Neuronal stem cell (in vitro differentiated cells): ENCODE data around the gene CAPRIN2.

Source experiments
- DNase-seq: peaks from one replicate; pipeline ENCODE4 v3.0.0-alpha.2; 2013; ENCODE audit warnings: low spot score
- H2AFZ ChIP-seq: one replicate; pipeline ENCODE4 v1.6.1; 2013; ENCODE audit warnings: mild to moderate bottlenecking, low read length, inconsistent platforms
- H2AK5ac ChIP-seq: 2 replicates; pipeline ENCODE4 v1.6.1; 2013; ENCODE audit warnings: low read depth, mild to moderate bottlenecking, inconsistent platforms, low read length, moderate library complexity, mixed read lengths
- H2BK120ac ChIP-seq: 2 replicates; pipeline ENCODE4 v1.6.1; 2013; ENCODE audit warnings: low read depth, mild to moderate bottlenecking, inconsistent platforms, low read length, moderate library complexity, mixed read lengths
- H2BK12ac ChIP-seq: one replicate; pipeline ENCODE4 v1.6.1; 2013; ENCODE audit warnings: low read length, inconsistent platforms
- H2BK15ac ChIP-seq: 2 replicates; pipeline ENCODE4 v1.6.1; 2013; ENCODE audit warnings: mild to moderate bottlenecking, low read length, inconsistent platforms, mixed read lengths
- H2BK5ac ChIP-seq: one replicate; pipeline ENCODE4 v1.6.1; 2013; ENCODE audit warnings: inconsistent platforms, mild to moderate bottlenecking, low read length, moderate library complexity
- H3K14ac ChIP-seq: one replicate; pipeline ENCODE4 v1.6.1; 2013; ENCODE audit warnings: low read length, inconsistent platforms
- H3K18ac ChIP-seq: 2 replicates; pipeline ENCODE4 v1.6.1; 2013; ENCODE audit warnings: low read length, inconsistent platforms
- H3K23ac ChIP-seq: 2 replicates; pipeline ENCODE4 v1.6.1; 2013; ENCODE audit warnings: low read depth, mild to moderate bottlenecking, mixed read lengths, low read length, inconsistent platforms; ENCODE audit not compliant: poor library complexity
- H3K27ac ChIP-seq: replicated peaks from 3 replicates; pipeline ENCODE4 v1.5.1; 2013; ENCODE audit warnings: low read length, inconsistent platforms
- H3K27me3 ChIP-seq, 3 experiments: 2 replicates each; pipeline ENCODE4 v1.6.1; 2013; ENCODE audit warnings: low read length in 3 of 3, mild to moderate bottlenecking in 2 of 3, inconsistent platforms in 1 of 3, low read depth in 1 of 3, mixed read lengths in 1 of 3, moderate library complexity in 1 of 3; ENCODE audit not compliant: control insufficient read depth in 3 of 3, insufficient read depth in 3 of 3
- H3K36me3 ChIP-seq, 2 donors: replicated peaks in 1 of 2; 2 replicates each; pipeline ENCODE4 v1.6.1; 2013; ENCODE audit warnings: low read length in 2 of 2; ENCODE audit not compliant: control insufficient read depth in 2 of 2, insufficient read depth in 2 of 2
- H3K4ac ChIP-seq: 2 replicates; pipeline ENCODE4 v1.6.1; 2013; ENCODE audit warnings: inconsistent platforms, mild to moderate bottlenecking, low read length, moderate library complexity
- H3K4me1 ChIP-seq, 2 donors: 1 replicate in 1 of 2; 2 replicates in 1 of 2; pipeline ENCODE4 v1.6.1; 2013; ENCODE audit warnings: low read length in 2 of 2, low read depth in 1 of 2; ENCODE audit not compliant: control insufficient read depth in 2 of 2, insufficient read depth in 1 of 2
- H3K4me2 ChIP-seq: one replicate; pipeline ENCODE4 v1.6.1; 2013; ENCODE audit warnings: mild to moderate bottlenecking, low read length, inconsistent platforms; ENCODE audit not compliant: insufficient read depth, poor library complexity, severe bottlenecking
- H3K4me3 ChIP-seq, 2 donors: 2 replicates each; pipeline ENCODE4 v1.5.1; 2013; ENCODE audit warnings: low read length in 2 of 2, mild to moderate bottlenecking in 2 of 2, inconsistent platforms in 1 of 2, moderate library complexity in 1 of 2
- H3K79me1 ChIP-seq: one replicate; pipeline ENCODE4 v1.6.1; 2013; ENCODE audit warnings: low read depth, mild to moderate bottlenecking, inconsistent platforms, low read length, moderate library complexity
- H3K9ac ChIP-seq: one replicate; pipeline ENCODE4 v1.6.1; 2013; ENCODE audit warnings: mild to moderate bottlenecking, low read depth, low read length, inconsistent platforms; ENCODE audit not compliant: poor library complexity
- H3K9me3 ChIP-seq, 2 donors: replicated peaks in 1 of 2; 2 replicates each; pipeline versions ENCODE3 to v1.6.1; 2013; ENCODE audit warnings: low read length in 2 of 2, mild to moderate bottlenecking in 2 of 2, inconsistent platforms in 1 of 2, low read depth in 1 of 2, mixed read lengths in 1 of 2, moderate library complexity in 1 of 2; ENCODE audit not compliant: control insufficient read depth in 2 of 2, insufficient read depth in 1 of 2
- H4K8ac ChIP-seq: one replicate; pipeline ENCODE4 v1.6.1; 2013; ENCODE audit warnings: low read depth, mild to moderate bottlenecking, inconsistent platforms, low read length, moderate library complexity
- H4K91ac ChIP-seq: one replicate; pipeline ENCODE4 v1.6.1; 2013; ENCODE audit warnings: low read length, low read depth, mild to moderate bottlenecking, inconsistent platforms; ENCODE audit not compliant: poor library complexity
- WGBS, 2 donors: extraction: QIAGEN DNeasy Blood & Tissue Kit; methylation state at CpG; one replicate each; pipeline ENCODE4 v1.1.7; 2013; ENCODE audit warnings: missing lambda C conversion rate in 2 of 2, mixed read lengths in 1 of 2; ENCODE audit not compliant: insufficient read length in 2 of 2, insufficient replicate concordance in 1 of 2; ENCODE audit errors: extremely low coverage in 2 of 2; 5-methylcytosine and 5-hydroxymethylcytosine counted together

Gene CAPRIN2

DNA sequence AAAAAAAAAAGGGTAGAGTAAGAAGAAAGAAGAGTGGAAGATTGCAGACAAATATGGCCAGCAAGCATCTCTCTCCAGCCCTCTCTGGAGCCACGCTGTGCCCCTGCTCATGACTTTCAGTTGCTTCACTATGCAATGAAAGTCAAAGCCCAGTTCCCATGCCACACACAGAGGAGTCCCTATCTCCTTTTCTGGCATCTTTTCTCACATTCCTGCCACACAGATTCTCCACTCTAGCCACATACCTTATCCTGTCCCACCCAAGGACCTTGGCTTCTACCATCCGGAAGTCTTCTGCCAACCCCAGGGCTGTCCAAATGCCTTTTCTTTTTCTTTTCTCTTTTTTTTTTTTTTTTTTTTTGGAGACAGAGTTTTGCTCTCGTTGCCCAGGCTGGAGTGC, 39.3 kb upstream of the CAPRIN2 start:
- no peak overlapping the region for H3K9ac ChIP-seq
- no peak overlapping the region for H2BK15ac ChIP-seq
- H4K91ac ChIP-seq: no peak overlapping the region
- no peak overlapping the region for H3K23ac ChIP-seq
- H2BK120ac ChIP-seq: no peak overlapping the region
- no peak overlapping the region for H2BK12ac ChIP-seq
- no peaks in the 10 kb centered on the region for H3K79me1 ChIP-seq
- no peak overlapping the region for H3K14ac ChIP-seq
- H3K27ac ChIP-seq: no peak overlapping the region
- DNase-seq: no peak
- H2AK5ac ChIP-seq: no peak overlapping the region
- no peak overlapping the region for H4K8ac ChIP-seq
- H3K18ac ChIP-seq: no peak overlapping the region
- no CpG with 5 or more reads among the region's 3 CpGs for WGBS, 2 donors
- H2BK5ac ChIP-seq: no peak overlapping the region
- H3K4me3 ChIP-seq: no peak overlapping the region
- H2AFZ ChIP-seq: no peak overlapping the region
- H3K4me2 ChIP-seq: no peak overlapping the region
- H3K4me1 ChIP-seq: peaks cover 6 to 15% of the 10 kb centered on the region in 2 donors
- H3K27me3 ChIP-seq: peaks cover 0 to 34% (median 8%) of the 10 kb centered on the region in 3 experiments
- no peaks in the 10 kb centered on the region for H3K36me3 ChIP-seq
- peaks cover 0 to 1% of the 10 kb centered on the region in 2 donors for H3K9me3 ChIP-seq
- no peak overlapping the region for H3K4ac ChIP-seq

GRCh38 chr12:30792648-30793499, 38.1 kb upstream of the CAPRIN2 start:
- H3K23ac ChIP-seq: no peak overlapping the region
- H3K4ac ChIP-seq: no peak overlapping the region
- H3K4me2 ChIP-seq: no peak overlapping the region
- H2BK120ac ChIP-seq: no peak overlapping the region
- no peak overlapping the region for H2BK15ac ChIP-seq
- H3K27me3 ChIP-seq: peaks cover 0 to 34% (median 8%) of the 10 kb centered on the region in 3 experiments
- no peak overlapping the region for H3K27ac ChIP-seq
- no CpG with 5 or more reads among the region's 4 CpGs for WGBS, 2 donors
- peaks cover 0 to 1% of the 10 kb centered on the region in 2 donors for H3K9me3 ChIP-seq
- H3K36me3 ChIP-seq: no peaks in the 10 kb centered on the region
- H3K14ac ChIP-seq: no peak overlapping the region
- no peak overlapping the region for H3K9ac ChIP-seq
- H2AK5ac ChIP-seq: no peak overlapping the region
- peak overlapping the region; percentile 58 for H2AFZ ChIP-seq
- H3K4me1 ChIP-seq: peaks cover 6 to 15% of the 10 kb centered on the region in 2 donors
- no peak overlapping the region for H4K8ac ChIP-seq
- no peak overlapping the region for H4K91ac ChIP-seq
- no peak overlapping the region for H2BK5ac ChIP-seq
- H2BK12ac ChIP-seq: no peak overlapping the region
- no peak for DNase-seq
- H3K18ac ChIP-seq: no peak overlapping the region
- H3K79me1 ChIP-seq: no peaks in the 10 kb centered on the region
- no peak overlapping the region for H3K4me3 ChIP-seq

DNA sequence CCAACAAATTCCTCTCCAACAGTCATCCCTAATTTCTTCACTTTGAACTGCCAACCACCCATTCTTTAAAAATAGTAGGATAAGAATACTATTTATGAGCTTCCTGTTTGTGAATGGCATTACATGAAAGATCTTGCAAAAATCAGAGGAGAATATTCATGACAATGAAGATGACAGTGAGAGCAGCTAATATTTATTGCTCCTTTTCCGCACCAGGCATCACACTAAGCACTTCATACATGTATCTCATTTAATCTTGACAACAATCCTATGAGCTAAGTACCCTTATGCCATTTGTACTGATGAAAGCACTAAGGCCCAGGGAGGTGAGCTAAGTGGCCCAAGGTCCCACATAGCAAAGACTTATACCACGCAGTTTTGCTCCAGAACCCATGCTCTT, 37.3 kb upstream of the CAPRIN2 start:
- Histone ChIP-seq H3K4me3 (no peak overlapping the region), H4K8ac (no peak overlapping the region), H3K36me3 (no peaks in the 10 kb centered on the region), H3K4ac (no peak overlapping the region), H3K18ac (no peak overlapping the region), H3K23ac (no peak overlapping the region), H2AFZ (no peak overlapping the region), H4K91ac (no peak overlapping the region), H3K9me3 (peaks cover 0 to 1% of the 10 kb centered on the region in 2 donors), H3K4me1 (peaks cover 6 to 14% of the 10 kb centered on the region in 2 donors), H2BK120ac (no peak overlapping the region), H3K27me3 (peaks cover 0 to 30% (median 4%) of the 10 kb centered on the region in 3 experiments), H3K79me1 (no peaks in the 10 kb centered on the region), H3K9ac (no peak overlapping the region), H2BK12ac (no peak overlapping the region), H2BK15ac (no peak overlapping the region), H2AK5ac (no peak overlapping the region), H3K4me2 (no peak overlapping the region), H3K27ac (no peak overlapping the region), H2BK5ac (no peak overlapping the region), H3K14ac (no peak overlapping the region)
- no peak for DNase-seq
- no CpG with 5 or more reads among the region's 2 CpGs for WGBS, 2 donors

DNA sequence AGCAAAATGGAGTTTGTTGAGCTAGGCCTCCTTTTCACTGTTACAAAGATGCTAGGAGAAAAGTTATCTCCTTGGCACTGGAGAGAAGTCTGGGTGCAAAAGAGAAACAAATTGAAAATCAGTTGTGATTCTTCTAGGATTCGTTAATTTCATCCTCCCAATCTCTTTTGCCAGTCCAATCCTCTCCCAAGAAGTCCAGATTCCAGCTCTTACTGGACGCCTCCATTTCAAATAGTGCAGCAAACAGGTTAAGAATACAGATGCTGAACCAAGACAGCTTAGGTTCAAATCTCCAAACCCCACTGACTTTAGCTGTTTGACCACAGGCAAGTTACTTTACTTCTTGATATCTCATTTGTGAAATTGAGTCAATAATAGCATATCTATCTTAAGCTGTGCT, 34.0 kb upstream of the CAPRIN2 start:
- Histone ChIP-seq H3K14ac (no peak overlapping the region), H4K8ac (no peak overlapping the region), H2BK12ac (no peak overlapping the region), H3K9ac (no peak overlapping the region), H2AK5ac (no peak overlapping the region), H2BK120ac (no peak overlapping the region), H4K91ac (no peak overlapping the region), H3K27ac (no peak overlapping the region), H3K27me3 (peaks cover 0 to 6% (median 0%) of the 10 kb centered on the region in 3 experiments), H3K79me1 (no peaks in the 10 kb centered on the region), H3K23ac (no peak overlapping the region), H2BK15ac (no peak overlapping the region), H3K18ac (no peak overlapping the region), H3K4me3 (no peak overlapping the region), H3K4me1 (peaks cover 0 to 1% of the 10 kb centered on the region in 2 donors), H2AFZ (no peak overlapping the region), H3K36me3 (no peaks in the 10 kb centered on the region), H2BK5ac (no peak overlapping the region), H3K4me2 (no peak overlapping the region), H3K4ac (no peak overlapping the region), H3K9me3 (peaks cover 1 to 3% of the 10 kb centered on the region in 2 donors)
- WGBS, 2 donors: no CpG with 5 or more reads among the region's 2 CpGs
- DNase-seq: no peak
